ENCODE measurements around the gene PDLIM7. TPM values are rescaled to one million over a fixed set of nuclear protein-coding genes. Genes with fewer than 3 reads are reported as not detected.

The PDLIM7 gene
- total and polyA plus RNA-seq, 2 of the 8 experiments (the other 6 are each of a cell fraction or from before 2014, with no cell fraction given): 67.3 to 94.2 TPM

GRCh38 chr5:177472460-177473442 lies 24.7 kb downstream of the PDLIM7 start (continued):
- no peak for TF ChIP-seq CHD7 (IDR thresholded peaks at IDR 0.05; ENCODE audit: insufficient replicate concordance, low read length)
- TF ChIP-seq HDAC2 (IDR thresholded peaks at IDR 0.05; ENCODE audit: borderline replicate concordance in 1 of 2, low read depth in 2 of 2, low read length in 2 of 2): peak in 1 of 2 experiments; percentile 31; a peak in 1 of 4 replicates
- peak; percentile 50 for TF ChIP-seq MAX (IDR thresholded peaks at IDR 0.05)
- peak in 1 of 2 experiments; percentile 33; a peak in 1 of 3 replicates for TF ChIP-seq EP300 (IDR thresholded peaks at IDR 0.05; ENCODE audit: borderline replicate concordance in 1 of 2, low read depth in 2 of 2, low read length in 2 of 2)
- TF ChIP-seq SAP30 (IDR thresholded peaks at IDR 0.05; ENCODE audit: insufficient read depth, insufficient replicate concordance, low read length): peak; percentile 47
- peak; percentile 34; the same call in 1 of the 2 replicates for TF ChIP-seq TBP (IDR thresholded peaks at IDR 0.05; ENCODE audit: low read depth, low read length)
- TF ChIP-seq SP4 (IDR thresholded peaks at IDR 0.05; ENCODE audit: low read length): 0 out of 2 replicates have a peak, but pooled peaks have one; percentile 60
- TF ChIP-seq SP1 (IDR thresholded peaks at IDR 0.05; ENCODE audit: low read depth, low read length): no peak

Measured in H1 (cell line).